NT2/D1 (cell line): ENCODE measurements around the gene ARMC9.
A peak's percentile ranks its signal among the peaks of the same experiment; 100 is the strongest.
"Not testable (repeated sequence)": the region's sequence is repeated elsewhere in the genome, so short reads cannot be mapped to it uniquely, and the experiment has no call there.

ENCODE experiments used
- DNase-seq: peaks from one replicate; pipeline ENCODE4 v3.0.0-alpha.2; 2011; ENCODE audit warnings: low read depth, low spot score
- H3K27me3 ChIP-seq: 2 replicates; pipeline ENCODE4 v1.6.0; 2011; ENCODE audit warnings: mild to moderate bottlenecking; ENCODE audit not compliant: insufficient read length, insufficient read depth
- H3K36me3 ChIP-seq: 2 replicates; pipeline ENCODE4 v1.6.1; 2011; ENCODE audit warnings: mild to moderate bottlenecking, low read length, mixed read lengths; ENCODE audit not compliant: insufficient read depth, insufficient read length
- H3K4me1 ChIP-seq: 2 replicates; pipeline ENCODE4 v1.5.1; 2011; ENCODE audit not compliant: insufficient read depth, insufficient read length
- H3K4me3 ChIP-seq: 2 replicates; pipeline ENCODE4 v1.5.1; 2011; ENCODE audit warnings: low read depth; ENCODE audit not compliant: insufficient read length
- H3K9ac ChIP-seq: 2 replicates; pipeline ENCODE4 v1.6.0; 2011; ENCODE audit warnings: low read depth; ENCODE audit not compliant: insufficient read length
- H3K9me3 ChIP-seq: 2 replicates; pipeline ENCODE4 v1.5.1; 2011; ENCODE audit warnings: mild to moderate bottlenecking, low read length; ENCODE audit not compliant: insufficient read depth
- SUZ12 ChIP-seq: IDR thresholded peaks from 2 replicates; pipeline ENCODE4 v1.6.1; 2011; ENCODE audit not compliant: insufficient read length, insufficient read depth; ENCODE audit errors: extremely low read depth
- YY1 ChIP-seq: IDR thresholded peaks from 2 replicates; pipeline ENCODE4 v1.6.1; 2011; ENCODE audit not compliant: insufficient read length, insufficient read depth
- ZNF274 ChIP-seq: IDR thresholded peaks from 2 replicates; pipeline ENCODE4 v1.6.1; 2011; ENCODE audit warnings: mild to moderate bottlenecking, low read depth, low read length

The ARMC9 gene

GRCh38 chr2:231189571-231190495, 8.6 kb upstream of the ARMC9 start:
- Histone ChIP-seq H3K4me3 (peak overlapping the region; percentile 36), H3K27me3 (no peaks in the 10 kb centered on the region), H3K36me3 (no peaks in the 10 kb centered on the region), H3K9ac (peak overlapping the region; percentile 24), H3K9me3 (no peaks in the 10 kb centered on the region), H3K4me1 (peaks cover 6% of the 10 kb centered on the region)
- TF ChIP-seq YY1, result no peak
- TF ChIP-seq ZNF274, result no peak
- TF ChIP-seq SUZ12, result no peak
- no peak for DNase-seq

- no peak for DNase-seq
- no peak for TF ChIP-seq SUZ12
- no peak for TF ChIP-seq YY1
- no peak for TF ChIP-seq ZNF274
- Histone ChIP-seq H3K36me3 (no peaks in the 10 kb centered on the region), H3K9me3 (no peaks in the 10 kb centered on the region), H3K9ac (peak overlapping the region; percentile 24), H3K27me3 (no peaks in the 10 kb centered on the region), H3K4me1 (peaks cover 6% of the 10 kb centered on the region), H3K4me3 (peak overlapping the region; percentile 36)
Measured at GRCh38 chr2:231190531-231191197, 7.8 kb upstream of the ARMC9 start.

GRCh38 chr2:231191896-231192872, 6.2 kb upstream of the ARMC9 start:
- peaks cover 8% of the 10 kb centered on the region; the same call in 1 of the 2 replicates for H3K9me3 ChIP-seq
- H3K4me1 ChIP-seq, result peaks cover 6% of the 10 kb centered on the region
- H3K27me3 ChIP-seq, result no peaks in the 10 kb centered on the region
- H3K4me3 ChIP-seq, result no peak overlapping the region
- DNase-seq, result peak; percentile 36
- TF ChIP-seq YY1, result no peak
- TF ChIP-seq SUZ12, result no peak
- no peak for TF ChIP-seq ZNF274
- peak overlapping the region; percentile 71 for H3K9ac ChIP-seq
- no peaks in the 10 kb centered on the region for H3K36me3 ChIP-seq

GRCh38 chr2:231193216-231193615, 5.2 kb upstream of the ARMC9 start:
- H3K36me3 ChIP-seq, result no peaks in the 10 kb centered on the region
- TF ChIP-seq SUZ12 (no peak), ZNF274 (no peak), YY1 (no peak)
- no peak overlapping the region for H3K4me3 ChIP-seq
- no peak overlapping the region for H3K9ac ChIP-seq
- H3K9me3 ChIP-seq, result peaks cover 8% of the 10 kb centered on the region; the same call in 1 of the 2 replicates
- no peaks in the 10 kb centered on the region for H3K27me3 ChIP-seq
- DNase-seq, result no peak
- peaks cover 6% of the 10 kb centered on the region for H3K4me1 ChIP-seq

GRCh38 chr2:231196592-231196991, 1.8 kb upstream of the ARMC9 start:
- no peak overlapping the region for H3K9ac ChIP-seq
- H3K27me3 ChIP-seq, result no peaks in the 10 kb centered on the region
- H3K4me1 ChIP-seq, result peaks cover 10% of the 10 kb centered on the region
- peaks cover 8% of the 10 kb centered on the region; the same call in 1 of the 2 replicates for H3K9me3 ChIP-seq
- H3K36me3 ChIP-seq, result no peaks in the 10 kb centered on the region
- H3K4me3 ChIP-seq, result no peak overlapping the region
- TF ChIP-seq YY1 (no peak), ZNF274 (no peak), SUZ12 (no peak)
- no peak for DNase-seq

- not testable (repeated sequence) for DNase-seq, H3K27me3 ChIP-seq, H3K9ac ChIP-seq, H3K36me3 ChIP-seq, H3K4me3 ChIP-seq, H3K9me3 ChIP-seq
- peaks cover 10% of the 10 kb centered on the region for H3K4me1 ChIP-seq
Measured at GRCh38 chr2:231197196-231197595, 1.2 kb upstream of the ARMC9 start.
